Activated CD8-positive, alpha-beta T cell treated with anti-CD3 and anti-CD28 coated beads for 36 hours (primary cell): ENCODE results near the gene AKAP13. TPM values are rescaled to one million over a fixed set of nuclear protein-coding genes. Genes with fewer than 3 reads are reported as not detected.

ENCODE experiments used
- ATAC-seq: fragments of 200-7000 bp; cut with Tn5 transposase; one replicate; pipeline ENCODE4 v1.10.0; 2021; ENCODE audit warnings: mild to moderate bottlenecking, moderate library complexity
- CTCF ChIA-PET: fragments of 350-600 bp; sonication (Branson Sonifier 250); formaldehyde crosslinking; loops from one replicate; lab custom pipeline; 2021; ENCODE audit warnings: antibody characterized with exemption; lab: Charles Lee
- POLR2A ChIA-PET: fragments of 350-600 bp; sonication (Branson Sonifier 250); formaldehyde crosslinking; loops from one replicate; lab custom pipeline; 2021; ENCODE audit warnings: antibody characterized with exemption; lab: Charles Lee
- DNase-seq: peaks from one replicate; pipeline ENCODE4 v3.0.0-alpha.2; 2020
- H3K27ac Mint-ChIP-seq: one replicate; pipeline ENCODE4 v1.8.0; 2021; ENCODE audit warnings: mild to moderate bottlenecking, mixed read lengths
- H3K27me3 Mint-ChIP-seq: one replicate; pipeline ENCODE4 v1.8.0; 2021; ENCODE audit warnings: mixed read lengths
- H3K36me3 Mint-ChIP-seq: one replicate; pipeline ENCODE4 v1.8.0; 2021; ENCODE audit warnings: low read depth, mixed read lengths
- H3K4me1 Mint-ChIP-seq: one replicate; pipeline ENCODE4 v1.8.0; 2021; ENCODE audit warnings: low read depth, mixed read lengths
- H3K4me3 Mint-ChIP-seq: one replicate; pipeline ENCODE4 v1.8.0; 2021; ENCODE audit warnings: mild to moderate bottlenecking, moderate library complexity, mixed read lengths
- H3K9me3 Mint-ChIP-seq: one replicate; pipeline ENCODE4 v1.8.0; 2021; ENCODE audit warnings: mixed read lengths
- CTCF ChIP-seq: fragments of 200-600 bp; IDR thresholded peaks from one replicate; pipeline ENCODE4 v1.8.0; 2022; ENCODE audit warnings: antibody characterized with exemption, mild to moderate bottlenecking
- intact Hi-C: fragments of 100-400 bp; cut with micrococcal nuclease; formaldehyde crosslinking; loops from one replicate; pipeline ENCODE4 v1.10.0; 2022
- total RNA-seq, 2 experiments: library from RNA; stranded (reverse); gene quantifications; one replicate each; pipeline ENCODE4 v1.2.3, GENCODE V29; 2021

Gene AKAP13
- total RNA-seq, 2 experiments from 2014 or later: 79.1 to 79.5 TPM

- Mint-ChIP-seq H3K36me3 (no peaks in the 10 kb centered on the region), H3K4me1 (no peaks in the 10 kb centered on the region), H3K4me3 (no peak overlapping the region), H3K27ac (no peak overlapping the region), H3K27me3 (no peaks in the 10 kb centered on the region), H3K9me3 (no peaks in the 10 kb centered on the region)
- no peak for TF ChIP-seq CTCF
- ChIA-PET POLR2A (no interaction called here), CTCF (no interaction called here)
- ATAC-seq: no peak
- DNase-seq: no peak
- intact Hi-C loops: no loop called here
Observed at GRCh38 chr15:85767785-85768529, 387.6 kb downstream of the AKAP13 start.

- ChIA-PET CTCF (no interaction called here), POLR2A (no interaction called here)
- intact Hi-C loops: no loop called here
- DNase-seq (no peak), ATAC-seq (no peak)
- no peaks in the 10 kb centered on the region for H3K36me3 Mint-ChIP-seq
- H3K9me3 Mint-ChIP-seq: no peaks in the 10 kb centered on the region
- TF ChIP-seq CTCF: no peak
- no peaks in the 10 kb centered on the region for H3K4me1 Mint-ChIP-seq
- no peaks in the 10 kb centered on the region for H3K27me3 Mint-ChIP-seq
- H3K27ac Mint-ChIP-seq: no peak overlapping the region
- no peak overlapping the region for H3K4me3 Mint-ChIP-seq
Observed at GRCh38 chr15:85768595-85769168, 388.3 kb downstream of the AKAP13 start.

GRCh38 chr15:85769182-85769900 lies 388.9 kb downstream of the AKAP13 start:
- POLR2A ChIA-PET: no interaction called here
- TF ChIP-seq CTCF: no peak
- DNase-seq (no peak), ATAC-seq (no peak)
- intact Hi-C loops: no loop called here
- Mint-ChIP-seq H3K27me3 (no peaks in the 10 kb centered on the region), H3K9me3 (no peaks in the 10 kb centered on the region), H3K4me1 (no peaks in the 10 kb centered on the region), H3K27ac (no peak overlapping the region), H3K36me3 (no peaks in the 10 kb centered on the region), H3K4me3 (no peak overlapping the region)
- CTCF ChIA-PET: no interaction called here

GRCh38 chr15:85770096-85771041 lies 390.0 kb downstream of the AKAP13 start:
- H3K36me3 Mint-ChIP-seq: no peaks in the 10 kb centered on the region
- H3K4me1 Mint-ChIP-seq: no peaks in the 10 kb centered on the region
- CTCF ChIA-PET: no interaction called here
- no peak for ATAC-seq
- no peaks in the 10 kb centered on the region for H3K9me3 Mint-ChIP-seq
- H3K27me3 Mint-ChIP-seq: no peaks in the 10 kb centered on the region
- TF ChIP-seq CTCF: no peak
- intact Hi-C loops: no loop called here
- no peak overlapping the region for H3K27ac Mint-ChIP-seq
- no peak overlapping the region for H3K4me3 Mint-ChIP-seq
- DNase-seq: no peak
- POLR2A ChIA-PET: no interaction called here
